Sigmoid colon (tissue), 3 donors: Measurements from ENCODE around the gene TMEM145.

Experiments
- POLR2A ChIP-seq, 2 donors: fragments of 450-650 bp; IDR thresholded peaks; one replicate each; pipeline ENCODE4 v1.6.1; 2016; ENCODE audit warnings: antibody characterized with exemption in 2 of 2, mild to moderate bottlenecking in 2 of 2, moderate library complexity in 2 of 2
- TF ChIP-seq, protein P1 (sequence below), 4 experiments: fragments of 450-650 bp in 3 of 4; fragments of 200-600 bp in 1 of 4; IDR thresholded peaks; one replicate each; pipeline ENCODE4 v1.5.1; 2016 to 2019; ENCODE audit warnings: antibody characterized with exemption in 4 of 4, mild to moderate bottlenecking in 3 of 4, moderate library complexity in 2 of 4

DNA sequence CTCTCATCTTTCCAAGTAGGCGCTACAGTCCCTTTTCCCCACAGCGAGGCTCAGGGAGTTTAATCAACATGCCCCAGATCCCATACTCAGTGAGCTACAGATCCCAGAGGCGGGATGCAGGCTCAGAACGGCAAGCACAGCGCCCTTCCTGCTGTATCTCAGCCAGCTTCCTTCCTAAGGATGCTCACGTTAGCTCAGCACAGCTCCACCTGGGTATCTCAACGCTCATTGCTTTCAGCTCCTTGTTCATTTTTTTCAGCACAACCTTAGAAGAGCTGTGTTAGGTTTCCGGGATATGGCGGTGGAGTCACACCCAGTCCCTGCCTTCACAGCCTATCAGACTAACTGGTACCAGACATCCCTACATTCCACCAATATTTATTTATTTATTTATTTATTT, 9.2 kb downstream of the TMEM145 start:
- TF ChIP-seq POLR2A (IDR thresholded peaks at IDR 0.05), result no peak
- TF ChIP-seq, protein P1, sequence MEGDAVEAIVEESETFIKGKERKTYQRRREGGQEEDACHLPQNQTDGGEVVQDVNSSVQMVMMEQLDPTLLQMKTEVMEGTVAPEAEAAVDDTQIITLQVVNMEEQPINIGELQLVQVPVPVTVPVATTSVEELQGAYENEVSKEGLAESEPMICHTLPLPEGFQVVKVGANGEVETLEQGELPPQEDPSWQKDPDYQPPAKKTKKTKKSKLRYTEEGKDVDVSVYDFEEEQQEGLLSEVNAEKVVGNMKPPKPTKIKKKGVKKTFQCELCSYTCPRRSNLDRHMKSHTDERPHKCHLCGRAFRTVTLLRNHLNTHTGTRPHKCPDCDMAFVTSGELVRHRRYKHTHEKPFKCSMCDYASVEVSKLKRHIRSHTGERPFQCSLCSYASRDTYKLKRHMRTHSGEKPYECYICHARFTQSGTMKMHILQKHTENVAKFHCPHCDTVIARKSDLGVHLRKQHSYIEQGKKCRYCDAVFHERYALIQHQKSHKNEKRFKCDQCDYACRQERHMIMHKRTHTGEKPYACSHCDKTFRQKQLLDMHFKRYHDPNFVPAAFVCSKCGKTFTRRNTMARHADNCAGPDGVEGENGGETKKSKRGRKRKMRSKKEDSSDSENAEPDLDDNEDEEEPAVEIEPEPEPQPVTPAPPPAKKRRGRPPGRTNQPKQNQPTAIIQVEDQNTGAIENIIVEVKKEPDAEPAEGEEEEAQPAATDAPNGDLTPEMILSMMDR (IDR thresholded peaks at IDR 0.05), result no peak
